Measurements from ENCODE around the gene EPG5. TPM values are rescaled to one million over a fixed set of nuclear protein-coding genes. Genes with fewer than 3 reads are reported as not detected.

EPG5 gene
- total RNA-seq, 1 experiment from 2014 or later, result 16.1 TPM

DNA sequence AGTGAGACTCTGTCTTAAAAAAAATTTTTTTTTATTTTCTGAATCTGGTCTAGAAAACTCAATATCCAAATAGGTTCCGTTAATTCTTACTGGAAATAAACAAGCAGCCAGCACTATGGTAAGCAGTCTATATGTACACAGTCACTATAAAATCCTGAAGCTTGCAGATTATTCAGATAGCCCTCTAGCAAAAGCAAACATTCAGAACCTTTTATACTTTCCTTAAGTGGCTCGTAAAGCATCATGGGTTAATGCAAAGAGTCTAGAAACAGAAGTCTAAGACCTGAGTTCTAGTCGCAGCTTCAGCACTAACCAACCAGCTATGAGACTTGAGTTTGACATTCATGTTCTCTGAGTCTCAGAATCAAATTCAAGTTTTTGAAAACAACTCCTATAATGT is 89.7 kb downstream of the EPG5 start:
- Mint-ChIP-seq H3K9me3 (peaks cover 3 to 7% of the 10 kb centered on the region in 2 experiments; a peak in 4 of 5 replicates), H3K4me3 (no peak overlapping the region), H3K4me1 (peaks cover 3 to 6% of the 10 kb centered on the region in 2 experiments; a peak in 3 of 4 replicates), H3K27me3 (ENCODE audit: low read depth) (no peaks in the 10 kb centered on the region), H3K27ac (no peak overlapping the region), H3K36me3 (ENCODE audit: insufficient read depth in 1 of 3, low read depth in 3 of 3) (peaks cover 20 to 48% (median 41%) of the 10 kb centered on the region in 3 experiments; a peak in 6 of 7 replicates)
- Histone ChIP-seq H2BK120ac (ENCODE audit: low read depth, low read length, poor library complexity, severe bottlenecking) (no peak overlapping the region), H3K27me3 (ENCODE audit: insufficient read depth, low read length) (no peaks in the 10 kb centered on the region), H4K5ac (ENCODE audit: insufficient read length, low read depth, low read length) (no peak overlapping the region), H3K27ac (ENCODE audit: insufficient read length, low read depth, low read length) (no peak overlapping the region), H2BK12ac (ENCODE audit: insufficient read length, low read depth, low read length) (no peak overlapping the region), H3K9me3 (ENCODE audit: control insufficient read depth, low read depth, low read length) (no peaks in the 10 kb centered on the region), H4K8ac (replicated peaks; ENCODE audit: insufficient read length, low read depth, low read length) (no peak overlapping the region), H3T11ph (ENCODE audit: low read length) (no peak overlapping the region), H2BK5ac (ENCODE audit: insufficient read length, low read length) (no peak overlapping the region), H3K79me2 (ENCODE audit: insufficient read depth, low read length) (no peaks in the 10 kb centered on the region), H3K56ac (ENCODE audit: insufficient read length, low read depth, low read length) (no peak overlapping the region), H3K23ac (ENCODE audit: insufficient read length, low read depth, low read length) (no peak overlapping the region), H3K79me1 (ENCODE audit: insufficient read depth, low read depth, low read length, poor library complexity, severe bottlenecking) (no peaks in the 10 kb centered on the region), H3K4me1 (ENCODE audit: insufficient read depth, low read length) (no peaks in the 10 kb centered on the region), H3K14ac (ENCODE audit: insufficient read depth, low read length) (no peak overlapping the region), H4K91ac (ENCODE audit: insufficient read length, low read depth, low read length) (no peak overlapping the region), H3K18ac (ENCODE audit: insufficient read length, low read depth, low read length) (no peak overlapping the region), H4K20me1 (ENCODE audit: control insufficient read depth, insufficient read depth, insufficient read length) (no peaks in the 10 kb centered on the region), H3K23me2 (ENCODE audit: insufficient read length, low read depth, low read length, poor library complexity, severe bottlenecking) (no peaks in the 10 kb centered on the region), H3K4ac (ENCODE audit: low read depth, low read length) (no peak overlapping the region), H2BK15ac (ENCODE audit: low read depth, low read length) (no peak overlapping the region), H3K9ac (ENCODE audit: extremely low read depth, insufficient read length, low read length) (no peak overlapping the region), H2AFZ (ENCODE audit: low read length) (no peak overlapping the region), H2BK20ac (ENCODE audit: low read depth, low read length, poor library complexity, severe bottlenecking) (no peak overlapping the region), H2AK5ac (ENCODE audit: insufficient read length, low read length) (no peak overlapping the region), H3K4me2 (ENCODE audit: insufficient read depth, insufficient read length, low read length) (no peak overlapping the region)
- WGBS (ENCODE audit: extremely low coverage, insufficient read length, low lambda C conversion rate), result no CpG with 5 or more reads among the region's 3 CpGs
- TF ChIP-seq, protein P1, sequence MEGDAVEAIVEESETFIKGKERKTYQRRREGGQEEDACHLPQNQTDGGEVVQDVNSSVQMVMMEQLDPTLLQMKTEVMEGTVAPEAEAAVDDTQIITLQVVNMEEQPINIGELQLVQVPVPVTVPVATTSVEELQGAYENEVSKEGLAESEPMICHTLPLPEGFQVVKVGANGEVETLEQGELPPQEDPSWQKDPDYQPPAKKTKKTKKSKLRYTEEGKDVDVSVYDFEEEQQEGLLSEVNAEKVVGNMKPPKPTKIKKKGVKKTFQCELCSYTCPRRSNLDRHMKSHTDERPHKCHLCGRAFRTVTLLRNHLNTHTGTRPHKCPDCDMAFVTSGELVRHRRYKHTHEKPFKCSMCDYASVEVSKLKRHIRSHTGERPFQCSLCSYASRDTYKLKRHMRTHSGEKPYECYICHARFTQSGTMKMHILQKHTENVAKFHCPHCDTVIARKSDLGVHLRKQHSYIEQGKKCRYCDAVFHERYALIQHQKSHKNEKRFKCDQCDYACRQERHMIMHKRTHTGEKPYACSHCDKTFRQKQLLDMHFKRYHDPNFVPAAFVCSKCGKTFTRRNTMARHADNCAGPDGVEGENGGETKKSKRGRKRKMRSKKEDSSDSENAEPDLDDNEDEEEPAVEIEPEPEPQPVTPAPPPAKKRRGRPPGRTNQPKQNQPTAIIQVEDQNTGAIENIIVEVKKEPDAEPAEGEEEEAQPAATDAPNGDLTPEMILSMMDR (conservative IDR thresholded peaks at IDR 0.05), result no peak
- no peak for DNase-seq
